Activated naive CD8-positive, alpha-beta T cell (primary cell): ENCODE measurements around the gene XIRP2.

Source experiments
- H3K27ac Mint-ChIP-seq: one replicate; pipeline ENCODE4 v1.8.0; 2021; ENCODE audit warnings: mixed read lengths
- H3K27me3 Mint-ChIP-seq: one replicate; pipeline ENCODE4 v1.8.0; 2021; ENCODE audit warnings: mixed read lengths
- H3K36me3 Mint-ChIP-seq: one replicate; pipeline ENCODE4 v1.8.0; 2021; ENCODE audit warnings: mixed read lengths
- H3K4me1 Mint-ChIP-seq: one replicate; pipeline ENCODE4 v1.8.0; 2021; ENCODE audit warnings: low read depth, mixed read lengths
- H3K4me3 Mint-ChIP-seq: one replicate; pipeline ENCODE4 v1.8.0; 2021; ENCODE audit warnings: mild to moderate bottlenecking, mixed read lengths
- H3K9me3 Mint-ChIP-seq: one replicate; pipeline ENCODE4 v1.8.0; 2021; ENCODE audit warnings: low read depth, mixed read lengths

The XIRP2 gene

GRCh38 chr2:167147271-167147941 is 259.1 kb downstream of the XIRP2 start:
- H3K36me3 Mint-ChIP-seq, result no peaks in the 10 kb centered on the region
- no peak overlapping the region for H3K27ac Mint-ChIP-seq
- H3K27me3 Mint-ChIP-seq, result no peaks in the 10 kb centered on the region
- H3K9me3 Mint-ChIP-seq, result no peaks in the 10 kb centered on the region
- no peak overlapping the region for H3K4me3 Mint-ChIP-seq
- H3K4me1 Mint-ChIP-seq, result no peaks in the 10 kb centered on the region

- Mint-ChIP-seq H3K4me1 (no peaks in the 10 kb centered on the region), H3K27ac (no peak overlapping the region), H3K9me3 (no peaks in the 10 kb centered on the region), H3K4me3 (no peak overlapping the region), H3K27me3 (no peaks in the 10 kb centered on the region), H3K36me3 (no peaks in the 10 kb centered on the region)
Measured at GRCh38 chr2:167151894-167152293, 263.6 kb downstream of the XIRP2 start.

GRCh38 chr2:167157523-167157922 is 269.2 kb downstream of the XIRP2 start:
- H3K4me1 Mint-ChIP-seq, result no peaks in the 10 kb centered on the region
- H3K9me3 Mint-ChIP-seq, result peaks cover 7% of the 10 kb centered on the region
- H3K27me3 Mint-ChIP-seq, result no peaks in the 10 kb centered on the region
- H3K36me3 Mint-ChIP-seq, result no peaks in the 10 kb centered on the region
- no peak overlapping the region for H3K27ac Mint-ChIP-seq
- no peak overlapping the region for H3K4me3 Mint-ChIP-seq

GRCh38 chr2:167177196-167177595 is 288.9 kb downstream of the XIRP2 start:
- H3K4me3 Mint-ChIP-seq, result no peak overlapping the region
- no peak overlapping the region for H3K27ac Mint-ChIP-seq
- H3K4me1 Mint-ChIP-seq, result no peaks in the 10 kb centered on the region
- no peaks in the 10 kb centered on the region for H3K27me3 Mint-ChIP-seq
- H3K36me3 Mint-ChIP-seq, result no peaks in the 10 kb centered on the region
- peaks cover 7% of the 10 kb centered on the region for H3K9me3 Mint-ChIP-seq

- Mint-ChIP-seq H3K4me1 (no peaks in the 10 kb centered on the region), H3K27me3 (no peaks in the 10 kb centered on the region), H3K36me3 (no peaks in the 10 kb centered on the region), H3K9me3 (no peaks in the 10 kb centered on the region), H3K4me3 (no peak overlapping the region), H3K27ac (no peak overlapping the region)
Measured at GRCh38 chr2:167181134-167181533, 292.9 kb downstream of the XIRP2 start.

GRCh38 chr2:167181688-167182087 is 293.4 kb downstream of the XIRP2 start:
- H3K9me3 Mint-ChIP-seq, result no peaks in the 10 kb centered on the region
- no peaks in the 10 kb centered on the region for H3K27me3 Mint-ChIP-seq
- no peaks in the 10 kb centered on the region for H3K36me3 Mint-ChIP-seq
- H3K4me3 Mint-ChIP-seq, result no peak overlapping the region
- no peaks in the 10 kb centered on the region for H3K4me1 Mint-ChIP-seq
- no peak overlapping the region for H3K27ac Mint-ChIP-seq

- Mint-ChIP-seq H3K27ac (no peak overlapping the region), H3K27me3 (no peaks in the 10 kb centered on the region), H3K4me1 (no peaks in the 10 kb centered on the region), H3K36me3 (no peaks in the 10 kb centered on the region), H3K4me3 (no peak overlapping the region), H3K9me3 (no peaks in the 10 kb centered on the region)
Measured at GRCh38 chr2:167182403-167182802, 294.1 kb downstream of the XIRP2 start.

- H3K36me3 Mint-ChIP-seq, result no peaks in the 10 kb centered on the region
- no peak overlapping the region for H3K4me3 Mint-ChIP-seq
- no peaks in the 10 kb centered on the region for H3K4me1 Mint-ChIP-seq
- H3K27me3 Mint-ChIP-seq, result no peaks in the 10 kb centered on the region
- H3K27ac Mint-ChIP-seq, result no peak overlapping the region
- H3K9me3 Mint-ChIP-seq, result no peaks in the 10 kb centered on the region
Measured at GRCh38 chr2:167183931-167184330, 295.7 kb downstream of the XIRP2 start.

- H3K4me1 Mint-ChIP-seq, result no peaks in the 10 kb centered on the region
- H3K4me3 Mint-ChIP-seq, result no peak overlapping the region
- no peaks in the 10 kb centered on the region for H3K27me3 Mint-ChIP-seq
- no peak overlapping the region for H3K27ac Mint-ChIP-seq
- H3K9me3 Mint-ChIP-seq, result no peaks in the 10 kb centered on the region
- H3K36me3 Mint-ChIP-seq, result no peaks in the 10 kb centered on the region
Measured at GRCh38 chr2:167186465-167186864, 298.2 kb downstream of the XIRP2 start.

GRCh38 chr2:167187049-167187727 is 298.9 kb downstream of the XIRP2 start:
- Mint-ChIP-seq H3K4me1 (no peaks in the 10 kb centered on the region), H3K9me3 (no peaks in the 10 kb centered on the region), H3K36me3 (no peaks in the 10 kb centered on the region), H3K27me3 (no peaks in the 10 kb centered on the region), H3K27ac (no peak overlapping the region), H3K4me3 (no peak overlapping the region)

GRCh38 chr2:167187978-167188967 is 300.0 kb downstream of the XIRP2 start:
- no peaks in the 10 kb centered on the region for H3K27me3 Mint-ChIP-seq
- no peaks in the 10 kb centered on the region for H3K4me1 Mint-ChIP-seq
- H3K27ac Mint-ChIP-seq, result no peak overlapping the region
- H3K9me3 Mint-ChIP-seq, result no peaks in the 10 kb centered on the region
- H3K36me3 Mint-ChIP-seq, result no peaks in the 10 kb centered on the region
- H3K4me3 Mint-ChIP-seq, result no peak overlapping the region

- no peaks in the 10 kb centered on the region for H3K9me3 Mint-ChIP-seq
- H3K4me3 Mint-ChIP-seq, result no peak overlapping the region
- no peak overlapping the region for H3K27ac Mint-ChIP-seq
- no peaks in the 10 kb centered on the region for H3K27me3 Mint-ChIP-seq
- H3K4me1 Mint-ChIP-seq, result no peaks in the 10 kb centered on the region
- H3K36me3 Mint-ChIP-seq, result no peaks in the 10 kb centered on the region
Measured at GRCh38 chr2:167190053-167190452, 301.8 kb downstream of the XIRP2 start.

GRCh38 chr2:167191588-167191987 is 303.3 kb downstream of the XIRP2 start:
- Mint-ChIP-seq H3K27ac (no peak overlapping the region), H3K36me3 (no peaks in the 10 kb centered on the region), H3K9me3 (no peaks in the 10 kb centered on the region), H3K4me1 (peaks cover 1% of the 10 kb centered on the region), H3K4me3 (no peak overlapping the region), H3K27me3 (no peaks in the 10 kb centered on the region)

GRCh38 chr2:167192833-167193232 is 304.6 kb downstream of the XIRP2 start:
- H3K27me3 Mint-ChIP-seq, result no peaks in the 10 kb centered on the region
- H3K4me1 Mint-ChIP-seq, result peaks cover 5% of the 10 kb centered on the region
- no peaks in the 10 kb centered on the region for H3K9me3 Mint-ChIP-seq
- H3K27ac Mint-ChIP-seq, result no peak overlapping the region
- H3K4me3 Mint-ChIP-seq, result no peak overlapping the region
- H3K36me3 Mint-ChIP-seq, result no peaks in the 10 kb centered on the region
